ENCODE results near the gene RAI1. TPM values are rescaled to one million over a fixed set of nuclear protein-coding genes. Genes with fewer than 3 reads are reported as not detected.

RAI1 gene
- total and polyA plus RNA-seq, 4 experiments from 2014 or later = 0.35 to 19.5 (median 9.7) TPM

DNA sequence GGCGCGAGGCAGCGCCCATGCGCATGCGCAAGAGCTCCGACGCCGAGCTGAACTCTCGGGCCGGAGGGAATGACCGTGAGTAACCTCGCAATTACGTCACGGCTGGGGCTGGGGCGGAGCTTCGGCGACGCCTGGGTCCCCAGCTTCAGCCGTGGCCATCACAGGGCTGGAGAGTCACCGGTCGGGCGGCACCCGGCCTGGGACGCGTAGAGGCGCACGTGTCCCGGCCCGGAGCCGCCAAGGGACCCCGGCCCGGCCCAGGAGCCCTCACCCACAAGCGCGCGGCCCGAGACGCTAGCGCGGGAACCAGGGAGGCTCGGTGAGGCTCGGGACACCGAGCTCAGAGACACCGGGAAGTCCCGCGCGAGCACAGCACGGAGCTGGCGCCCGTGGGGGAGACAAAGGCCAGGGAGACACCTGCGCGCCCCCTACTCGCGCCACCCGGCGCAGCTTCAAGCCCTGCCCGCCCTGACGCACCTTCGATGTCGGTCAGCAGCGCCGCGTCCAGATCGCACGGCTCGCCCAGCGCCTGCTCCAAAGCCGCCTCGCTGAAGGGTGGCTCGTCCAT is 155.1 kb downstream of the RAI1 start:
- peak overlapping the region; percentile 98 for H3K27ac ChIP-seq (ENCODE audit: low read depth, low read length)
- intact Hi-C loops (cut with micrococcal nuclease) = loop anchor here (1.0 to 5.0 kb wide), 5 partner anchors 13 to 136 kb away; partner anchors contain the start of genes DRC3 and TOM1L2
- no peaks in the 10 kb centered on the region for H3K9me3 Mint-ChIP-seq
- peak overlapping the region; percentile 95 to 99 (median 98) for H3K27ac Mint-ChIP-seq
- DNase-seq = peak; percentile 95 to 98 (median 97)
- H3K4me1 ChIP-seq (ENCODE audit: insufficient read depth, low read length) = peaks cover 57% of the 10 kb centered on the region
- peaks cover 35 to 78% (median 62%) of the 10 kb centered on the region in 4 donors for H3K4me1 Mint-ChIP-seq
- H3K4me3 Mint-ChIP-seq = peak overlapping the region; percentile 73 to 93 (median 89)
- ChIA-PET CTCF (ENCODE audit: partially characterized antibody) (interaction anchor here (0.7 to 2.1 kb wide), 8 partner anchors 9 to 25 kb away, joined by 3 to 17 read pairs (median 5); no protein-coding TSS in a partner anchor), POLR2A (ENCODE audit: partially characterized antibody) (interaction anchor here (0.6 to 4.6 kb wide), 21 partner anchors 12 to 598 kb away, joined by 3 to 79 read pairs (median 4); partner anchors contain the start of genes ALKBH5, ATPAF2, DRC3 and GID4)
- H3K27me3 Mint-ChIP-seq = no peaks in the 10 kb centered on the region
- no peaks in the 10 kb centered on the region for H3K9me3 ChIP-seq (ENCODE audit: control insufficient read depth in 1 of 2, low read length in 2 of 2)
- H3K36me3 Mint-ChIP-seq = peaks cover 3 to 9% of the 10 kb centered on the region in 2 donors
- H3K27me3 ChIP-seq (ENCODE audit: insufficient read depth, low read length) = no peaks in the 10 kb centered on the region
- H3K36me3 ChIP-seq (ENCODE audit: insufficient read depth, low read length) = no peaks in the 10 kb centered on the region
- H3K4me3 ChIP-seq (ENCODE audit: low read length in 2 of 2) = peak overlapping the region; percentile 48 to 64

DNA sequence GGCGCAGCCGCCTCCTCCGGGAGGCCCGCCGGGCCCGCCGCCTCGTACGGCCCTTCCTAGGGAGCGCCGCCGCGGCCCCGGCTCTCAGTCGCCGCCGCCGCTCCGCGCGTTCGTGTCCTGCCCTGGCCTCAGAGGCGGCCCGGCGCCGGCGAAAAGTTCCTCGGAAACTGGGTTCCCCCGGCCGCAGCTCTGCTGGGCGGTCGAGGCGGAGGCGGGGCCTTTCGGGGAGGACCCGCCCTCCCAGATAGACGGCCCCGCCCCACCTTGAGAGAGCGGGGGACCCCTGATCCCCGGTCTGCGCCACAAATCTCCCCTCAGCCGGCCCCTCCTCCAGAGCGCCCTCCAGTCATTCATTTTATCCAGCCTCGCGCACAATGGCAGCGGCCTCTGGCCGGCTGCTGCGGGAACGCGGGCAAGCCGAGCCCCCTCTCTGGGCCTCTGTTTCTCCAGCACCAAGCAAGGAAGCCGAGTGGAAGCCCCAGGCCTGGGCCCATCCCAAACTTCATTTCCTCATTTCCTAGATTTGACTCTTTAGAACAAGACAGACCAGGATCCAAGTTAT is 155.6 kb downstream of the RAI1 start, which contains the start of gene SREBF1:
Gene SREBF1, minus strand, starts transcription at position 169 of the 562 bp plus-strand sequence. CDS start 169 bp downstream, outside the sequence.
- H3K4me1 ChIP-seq (ENCODE audit: insufficient read depth, low read length) = peaks cover 57% of the 10 kb centered on the region
- no peaks in the 10 kb centered on the region for H3K27me3 Mint-ChIP-seq

DNA sequence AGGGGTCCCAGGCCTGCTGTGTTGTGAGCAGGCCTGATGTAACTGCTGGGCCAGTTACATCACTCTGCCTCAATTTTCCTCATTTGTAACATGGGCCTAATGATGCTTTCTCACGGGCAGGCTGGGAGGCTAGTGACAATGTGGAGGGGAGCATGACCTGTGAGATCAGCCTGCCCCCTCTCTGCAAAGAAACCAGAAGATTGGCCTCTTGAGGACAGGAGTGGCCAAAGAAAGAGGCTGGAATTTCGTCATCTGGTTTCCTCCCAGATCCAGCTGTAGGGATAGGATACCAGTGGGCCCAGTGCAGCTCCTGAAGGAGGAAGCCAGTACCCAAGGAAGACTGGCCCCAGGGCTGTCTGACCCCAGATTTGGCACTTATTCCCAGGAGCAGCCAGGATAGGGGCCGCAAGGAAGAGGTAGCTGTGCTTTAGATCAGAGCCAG is 156.1 kb downstream of the RAI1 start:
- no peaks in the 10 kb centered on the region for H3K27me3 Mint-ChIP-seq
- POLR2A ChIA-PET (ENCODE audit: partially characterized antibody) = interaction anchor here (1.1 to 4.6 kb wide), 5 partner anchors 11 to 155 kb away, joined by 4 to 79 read pairs (median 14); no protein-coding TSS in a partner anchor

More for the DNA sequence above, 155.6 kb downstream of the RAI1 start, which contains the start of gene SREBF1:
- H3K4me1 Mint-ChIP-seq = peaks cover 35 to 74% (median 62%) of the 10 kb centered on the region in 4 donors
- ChIA-PET CTCF (ENCODE audit: partially characterized antibody) (interaction anchor here (0.8 to 2.1 kb wide), 10 partner anchors 9 to 196 kb away, joined by 3 to 17 read pairs (median 4); no protein-coding TSS in a partner anchor), POLR2A (ENCODE audit: partially characterized antibody) (interaction anchor here (0.9 to 4.6 kb wide), 15 partner anchors 11 to 202 kb away, joined by 3 to 79 read pairs (median 5); partner anchors contain the start of genes ATPAF2 and GID4)
- no peaks in the 10 kb centered on the region for H3K9me3 Mint-ChIP-seq
- Histone ChIP-seq H3K27ac (ENCODE audit: low read depth, low read length) (peak within 1 kb of the TSS; percentile 98), H3K27me3 (ENCODE audit: insufficient read depth, low read length) (no peaks in the 10 kb centered on the region), H3K9me3 (ENCODE audit: control insufficient read depth in 1 of 2, low read length in 2 of 2) (no peaks in the 10 kb centered on the region), H3K4me3 (ENCODE audit: low read length in 2 of 2) (peak within 1 kb of the TSS; percentile 48 to 64), H3K36me3 (ENCODE audit: insufficient read depth, low read length) (no peaks in the 10 kb centered on the region)
- peak within 1 kb of the TSS; percentile 95 to 99 (median 98) for H3K27ac Mint-ChIP-seq
- intact Hi-C loops (cut with micrococcal nuclease) = loop anchor here (1.0 to 5.0 kb wide), 5 partner anchors 14 to 135 kb away; partner anchors contain the start of genes DRC3 and TOM1L2
- peak; percentile 51 to 66 (median 58) for DNase-seq
- H3K4me3 Mint-ChIP-seq = peak within 1 kb of the TSS; percentile 86 to 93 (median 89)
- peaks cover 3 to 9% of the 10 kb centered on the region in 2 donors for H3K36me3 Mint-ChIP-seq

DNA sequence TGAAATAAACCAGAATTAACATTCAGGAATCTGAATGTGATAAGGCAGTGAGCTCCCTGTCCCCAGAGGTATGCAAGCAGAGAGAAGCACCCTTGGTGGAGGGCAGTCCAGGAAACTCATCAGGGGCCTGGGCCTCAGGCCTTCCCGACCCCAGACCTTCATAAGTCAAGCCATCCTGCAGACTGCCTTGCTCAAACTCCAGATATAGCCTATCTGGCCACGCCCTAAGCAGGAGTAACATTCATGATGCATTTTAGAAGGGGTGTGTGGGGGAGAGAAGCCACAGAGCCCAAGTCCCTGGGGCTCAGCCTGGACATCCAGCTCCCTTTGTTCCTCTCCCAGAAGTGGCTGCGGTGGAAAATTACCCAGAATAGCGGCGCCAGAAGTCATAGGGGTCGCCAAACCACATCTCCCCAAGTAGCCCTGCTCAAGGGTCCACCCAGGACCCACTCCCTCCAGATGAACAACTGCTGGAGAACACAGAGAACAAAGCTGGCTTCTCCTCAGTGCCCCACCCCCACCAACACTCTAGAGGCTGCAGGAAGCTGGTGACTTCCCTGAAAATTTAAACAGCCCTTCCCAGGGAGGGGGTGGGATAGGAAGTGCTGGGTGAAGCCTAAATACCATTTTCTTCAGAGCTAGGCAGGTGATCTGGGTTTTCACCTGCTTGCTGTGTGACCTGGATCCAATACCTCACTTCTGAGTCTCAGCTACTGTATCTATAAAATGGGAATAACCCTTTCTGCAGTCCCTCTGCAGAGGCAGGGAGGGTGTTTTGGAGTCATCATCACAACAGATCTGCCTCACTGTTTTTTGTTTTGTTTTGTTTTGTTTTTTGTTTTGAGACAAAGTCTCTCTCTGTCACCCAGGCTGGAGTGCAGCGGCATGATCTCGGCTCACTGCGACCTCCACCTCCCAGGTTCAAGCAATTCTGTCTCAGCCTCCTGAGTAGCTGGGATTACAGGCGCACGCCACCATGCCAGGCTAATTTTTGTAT is 157.0 kb downstream of the RAI1 start:
- CTCF ChIA-PET (ENCODE audit: partially characterized antibody) = interaction anchor here (0.9 to 1.2 kb wide), 5 partner anchors 11 to 195 kb away, joined by 3 read pairs; no protein-coding TSS in a partner anchor

More for the DNA sequence above, 156.1 kb downstream of the RAI1 start:
- Histone ChIP-seq H3K36me3 (ENCODE audit: insufficient read depth, low read length) (no peaks in the 10 kb centered on the region), H3K9me3 (ENCODE audit: control insufficient read depth in 1 of 2, low read length in 2 of 2) (no peaks in the 10 kb centered on the region), H3K4me3 (ENCODE audit: low read length in 2 of 2) (peak overlapping the region in 1 of 2 donors; percentile 47), H3K4me1 (ENCODE audit: insufficient read depth, low read length) (peaks cover 57% of the 10 kb centered on the region), H3K27ac (ENCODE audit: low read depth, low read length) (peak overlapping the region; percentile 98), H3K27me3 (ENCODE audit: insufficient read depth, low read length) (no peaks in the 10 kb centered on the region)
- intact Hi-C loops (cut with micrococcal nuclease) = loop anchor here (2.0 to 5.0 kb wide), 2 partner anchors 13 to 120 kb away; no protein-coding TSS in a partner anchor
- H3K4me3 Mint-ChIP-seq = peak overlapping the region; percentile 85 to 93 (median 88)
- peaks cover 31 to 69% (median 58%) of the 10 kb centered on the region in 4 donors for H3K4me1 Mint-ChIP-seq
- H3K9me3 Mint-ChIP-seq = no peaks in the 10 kb centered on the region
- no peak for DNase-seq
- peaks cover 0 to 6% of the 10 kb centered on the region in 2 donors for H3K36me3 Mint-ChIP-seq
- H3K27ac Mint-ChIP-seq = peak overlapping the region; percentile 95 to 99 (median 97)
- CTCF ChIA-PET (ENCODE audit: partially characterized antibody) = interaction anchor here (1.0 to 2.0 kb wide), 4 partner anchors 10 to 196 kb away, joined by 3 to 17 read pairs (median 3); no protein-coding TSS in a partner anchor

DNA sequence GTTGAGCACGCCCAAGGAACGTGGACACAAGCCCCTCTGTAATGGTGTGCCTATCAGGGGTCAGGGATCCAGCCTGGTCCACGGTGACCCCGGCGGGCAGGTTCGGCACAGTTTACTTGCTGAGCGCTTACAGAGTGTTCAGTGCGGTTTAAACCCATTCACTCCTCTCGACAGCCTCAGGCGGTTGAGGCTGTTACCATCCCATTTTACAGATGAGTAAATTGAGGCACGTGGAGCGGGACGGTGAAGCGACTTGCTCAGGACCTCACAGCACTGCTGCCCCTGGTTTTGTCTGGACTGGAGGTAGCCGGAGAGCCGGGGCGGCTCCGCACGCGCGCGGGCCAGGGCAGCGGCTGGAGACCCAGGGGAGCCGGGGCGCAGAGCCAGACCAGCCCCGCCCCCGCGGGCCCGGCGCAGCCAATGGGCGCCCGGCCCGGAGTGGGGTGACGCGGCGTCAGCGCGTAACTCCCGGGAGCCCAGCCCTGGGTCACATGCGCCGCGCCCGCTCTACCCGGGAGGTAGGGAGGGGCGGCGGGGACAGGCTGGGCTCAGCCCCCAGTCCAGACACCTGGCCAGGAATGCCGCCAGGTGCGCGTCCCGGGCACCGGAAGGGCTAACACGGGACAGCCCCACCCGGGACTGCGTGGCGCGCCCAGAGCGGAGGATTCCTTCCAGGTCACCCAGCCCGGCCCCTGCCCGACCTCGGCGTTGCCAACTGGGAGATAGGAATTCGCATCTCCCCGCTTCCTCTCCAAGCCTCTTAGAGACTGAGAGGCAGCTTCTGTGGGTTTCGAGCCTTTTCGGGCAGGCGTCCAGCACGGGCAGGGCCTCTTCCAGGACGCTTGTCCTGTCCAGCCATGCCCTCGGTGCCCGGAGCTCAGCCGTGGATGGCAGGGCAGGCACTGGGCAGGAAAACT is 158.8 kb downstream of the RAI1 start:
- intact Hi-C loops (cut with micrococcal nuclease) = loop anchor here (1.0 to 5.0 kb wide), 4 partner anchors 9 to 117 kb away; no protein-coding TSS in a partner anchor
- POLR2A ChIA-PET (ENCODE audit: partially characterized antibody) = interaction anchor here (0.6 to 4.6 kb wide), 11 partner anchors 8 to 158 kb away, joined by 3 to 79 read pairs (median 4); no protein-coding TSS in a partner anchor
- H3K27ac Mint-ChIP-seq = peak overlapping the region; percentile 82 to 95 (median 90)
- H3K36me3 Mint-ChIP-seq = peaks cover 0 to 4% of the 10 kb centered on the region in 2 donors
- no peaks in the 10 kb centered on the region for H3K27me3 ChIP-seq (ENCODE audit: insufficient read depth, low read length)
- no peaks in the 10 kb centered on the region for H3K27me3 Mint-ChIP-seq
- peak overlapping the region in 1 of 2 donors; percentile 69 for H3K4me3 ChIP-seq (ENCODE audit: low read length in 2 of 2)
- H3K9me3 Mint-ChIP-seq = no peaks in the 10 kb centered on the region
- CTCF ChIA-PET (ENCODE audit: partially characterized antibody) = interaction anchor here (0.8 kb wide), 1 partner anchor 10 kb away, joined by 3 read pairs; no protein-coding TSS in a partner anchor
- DNase-seq = peak; percentile 72 to 81 (median 78)
- H3K4me1 ChIP-seq (ENCODE audit: insufficient read depth, low read length) = peaks cover 41% of the 10 kb centered on the region
- H3K4me1 Mint-ChIP-seq = peaks cover 20 to 53% (median 42%) of the 10 kb centered on the region in 4 donors
- H3K9me3 ChIP-seq (ENCODE audit: control insufficient read depth in 1 of 2, low read length in 2 of 2) = no peaks in the 10 kb centered on the region
- no peaks in the 10 kb centered on the region for H3K36me3 ChIP-seq (ENCODE audit: insufficient read depth, low read length)
- peak overlapping the region; percentile 80 for H3K27ac ChIP-seq (ENCODE audit: low read depth, low read length)
- H3K4me3 Mint-ChIP-seq = peak overlapping the region; percentile 69 to 83 (median 78)

More for the DNA sequence above, 157.0 kb downstream of the RAI1 start:
- POLR2A ChIA-PET (ENCODE audit: partially characterized antibody) = interaction anchor here (1.5 to 4.6 kb wide), 3 partner anchors 8 to 15 kb away, joined by 4 to 79 read pairs (median 59); no protein-coding TSS in a partner anchor
- peak overlapping the region; percentile 31 to 93 (median 86) for H3K4me3 Mint-ChIP-seq
- no peaks in the 10 kb centered on the region for H3K27me3 Mint-ChIP-seq
- H3K4me1 Mint-ChIP-seq = peaks cover 31 to 71% (median 58%) of the 10 kb centered on the region in 4 donors
- DNase-seq = no peak
- no peaks in the 10 kb centered on the region for H3K36me3 ChIP-seq (ENCODE audit: insufficient read depth, low read length)
- H3K9me3 ChIP-seq (ENCODE audit: control insufficient read depth in 1 of 2, low read length in 2 of 2) = no peaks in the 10 kb centered on the region
- H3K9me3 Mint-ChIP-seq = no peaks in the 10 kb centered on the region
- peak overlapping the region; percentile 60 to 99 (median 96) for H3K27ac Mint-ChIP-seq
- no peaks in the 10 kb centered on the region for H3K27me3 ChIP-seq (ENCODE audit: insufficient read depth, low read length)
- no peak overlapping the region for H3K4me3 ChIP-seq (ENCODE audit: low read length in 2 of 2)
- H3K27ac ChIP-seq (ENCODE audit: low read depth, low read length) = no peak overlapping the region
- H3K4me1 ChIP-seq (ENCODE audit: insufficient read depth, low read length) = peaks cover 57% of the 10 kb centered on the region
- H3K36me3 Mint-ChIP-seq = peaks cover 0 to 5% of the 10 kb centered on the region in 2 donors
- intact Hi-C loops (cut with micrococcal nuclease) = loop anchor here (2.0 to 5.0 kb wide), 2 partner anchors 13 to 119 kb away; no protein-coding TSS in a partner anchor
